Lung (tissue), 12 donors: ENCODE results near the gene SCGB3A2. TPM values are rescaled to one million over a fixed set of nuclear protein-coding genes. Genes with fewer than 3 reads are reported as not detected.

Experiments used
- ATAC-seq: fragments of 200-7000 bp; cut with Tn5 transposase; one replicate; pipeline ENCODE4 v1.9.1; 2020; ENCODE audit warnings: moderate number of reproducible peaks; ENCODE audit not compliant: insufficient read depth, low FRiP score
- DNase-seq, 3 donors: peaks; one replicate each; pipeline ENCODE4 v3.0.0-alpha.2; 2013 to 2017
- H3K27ac ChIP-seq, 2 donors: one replicate each; pipeline ENCODE4 v1.5.1; 2013; ENCODE audit warnings: mild to moderate bottlenecking in 2 of 2, moderate library complexity in 2 of 2, control low read depth in 1 of 2, inconsistent platforms in 1 of 2, low read depth in 1 of 2, low read length in 1 of 2
- H3K27me3 ChIP-seq, 3 donors: one replicate each; pipeline ENCODE4 v1.5.1; 2013; ENCODE audit warnings: low read length in 2 of 3; ENCODE audit not compliant: control insufficient read depth in 3 of 3, insufficient read depth in 3 of 3
- H3K36me3 ChIP-seq, 4 donors: one replicate each; pipeline ENCODE4 v1.5.1; 2013; ENCODE audit warnings: low read length in 4 of 4, mild to moderate bottlenecking in 1 of 4, moderate library complexity in 1 of 4; ENCODE audit not compliant: control insufficient read depth in 4 of 4, insufficient read depth in 4 of 4
- H3K4me1 ChIP-seq, 5 donors: one replicate each; pipeline ENCODE4 v1.5.1; 2013; ENCODE audit warnings: low read length in 5 of 5, mild to moderate bottlenecking in 2 of 5, moderate library complexity in 1 of 5; ENCODE audit not compliant: control insufficient read depth in 5 of 5, insufficient read depth in 5 of 5
- H3K4me3 ChIP-seq: one replicate; pipeline ENCODE4 v1.5.1; 2013; ENCODE audit warnings: mild to moderate bottlenecking, control low read depth, moderate library complexity
- H3K9ac ChIP-seq, 2 donors: one replicate each; pipeline ENCODE4 v1.5.1; 2013; ENCODE audit warnings: low read length in 2 of 2, control low read depth in 1 of 2; ENCODE audit not compliant: insufficient read depth in 1 of 2
- H3K9me3 ChIP-seq, 4 donors: one replicate each; pipeline ENCODE4 v1.5.1; 2013; ENCODE audit warnings: low read length in 3 of 4, mild to moderate bottlenecking in 1 of 4, moderate library complexity in 1 of 4; ENCODE audit not compliant: control insufficient read depth in 4 of 4, insufficient read depth in 3 of 4
- CTCF ChIP-seq: IDR thresholded peaks from 2 replicates; pipeline ENCODE4 v1.5.1; 2012; ENCODE audit warnings: mild to moderate bottlenecking; ENCODE audit errors: control extremely low read depth, extremely low read depth
- WGBS, 2 donors: extraction: QIAGEN DNeasy Blood & Tissue Kit; methylation state at CpG; one replicate each; pipeline ENCODE4 v1.1.7; 2013; 5-methylcytosine and 5-hydroxymethylcytosine counted together
- polyA plus RNA-seq, 2 donors: library from polyadenylated mRNA; stranded (reverse); fragments of 200-250 nt; gene quantifications; one replicate each; pipeline ENCODE4 v1.2.1, GENCODE V29; 2013
- total RNA-seq, 2 donors: library from RNA; depleted of rRNA in 1 of 2; stranded (reverse); fragments of >200 nt in 1 of 2; gene quantifications; one replicate each; pipeline ENCODE4 v1.2.1, GENCODE V29; 2014 to 2021
- donor health status: control.
- donor health status: control.
- donor health status: Bipolar disorder and iron deficiency.
- donor health status: healthy.
- donor health status: DM: yes; HTN: yes; CAD: no.

SCGB3A2 gene
- total and polyA plus RNA-seq, 4 donors = 305 to 4,264 (median 1,823) TPM

- H3K27me3 ChIP-seq = no peaks in the 10 kb centered on the region
- H3K4me1 ChIP-seq = peaks cover 0 to 8% (median 0%) of the 10 kb centered on the region in 5 donors
- H3K9me3 ChIP-seq = no peaks in the 10 kb centered on the region
- no peak overlapping the region for H3K9ac ChIP-seq
- no peak overlapping the region for H3K4me3 ChIP-seq
- TF ChIP-seq CTCF = no peak
- WGBS, 2 donors = 73 to 74% methylated on average over 6 of the region's 6 CpGs
- no peak for DNase-seq
- no peaks in the 10 kb centered on the region for H3K36me3 ChIP-seq
- H3K27ac ChIP-seq = peak overlapping the region in 1 of 2 donors; percentile 53
- ATAC-seq = no peak
Measured at GRCh38 chr5:147911427-147911826, 32.9 kb downstream of the SCGB3A2 start.

GRCh38 chr5:147912011-147912410 is 33.5 kb downstream of the SCGB3A2 start:
- no peaks in the 10 kb centered on the region for H3K27me3 ChIP-seq
- no peaks in the 10 kb centered on the region for H3K36me3 ChIP-seq
- no peak overlapping the region for H3K9ac ChIP-seq
- no peak for TF ChIP-seq CTCF
- no peak for ATAC-seq
- DNase-seq = no peak
- WGBS, 2 donors = 23 to 43% methylated on average over 1 of the region's 1 CpG
- no peak overlapping the region for H3K4me3 ChIP-seq
- no peaks in the 10 kb centered on the region for H3K9me3 ChIP-seq
- H3K27ac ChIP-seq = peak overlapping the region in 1 of 2 donors; percentile 12
- peaks cover 0 to 8% (median 0%) of the 10 kb centered on the region in 5 donors for H3K4me1 ChIP-seq

GRCh38 chr5:147913786-147914185 is 35.3 kb downstream of the SCGB3A2 start:
- ATAC-seq (no peak), DNase-seq (no peak)
- Histone ChIP-seq H3K9me3 (no peaks in the 10 kb centered on the region), H3K27ac (no peak overlapping the region), H3K4me3 (no peak overlapping the region), H3K4me1 (peaks cover 0 to 8% (median 0%) of the 10 kb centered on the region in 5 donors), H3K36me3 (no peaks in the 10 kb centered on the region), H3K9ac (no peak overlapping the region), H3K27me3 (no peaks in the 10 kb centered on the region)
- WGBS, 2 donors = 75 to 86% methylated on average over 3 of the region's 3 CpGs
- TF ChIP-seq CTCF = no peak

DNA sequence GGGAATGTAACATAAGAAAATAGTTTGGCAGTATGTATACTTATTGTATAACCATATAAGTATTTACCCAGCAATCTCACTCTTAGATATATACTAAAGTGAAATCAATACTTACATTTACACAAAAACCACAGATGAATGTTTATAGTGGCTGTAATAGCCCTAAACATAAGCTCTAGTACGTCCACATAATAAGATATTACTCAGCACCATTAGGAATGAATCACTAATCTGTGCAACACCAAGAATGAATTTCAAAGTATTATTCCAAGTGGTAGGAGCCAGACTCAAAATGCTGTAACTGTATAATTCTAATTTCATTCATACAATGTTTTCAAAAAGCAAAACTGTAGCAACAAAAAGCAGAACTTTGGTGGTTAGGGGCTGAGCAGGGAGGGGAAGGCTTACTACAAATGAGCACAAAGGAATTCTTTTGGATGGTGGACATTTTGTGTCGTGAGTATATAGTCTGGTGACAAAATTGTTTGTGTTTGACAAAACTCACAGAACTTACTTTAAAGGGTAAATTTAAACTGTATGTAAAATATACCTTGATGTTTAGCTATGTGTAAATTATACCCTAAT is 39.7 kb downstream of the SCGB3A2 start:
- WGBS, 2 donors = 23 to 48% methylated on average over 2 of the region's 2 CpGs
- TF ChIP-seq CTCF = no peak
- no peak for DNase-seq
- no peaks in the 10 kb centered on the region for H3K4me1 ChIP-seq
- H3K27me3 ChIP-seq = no peaks in the 10 kb centered on the region
- no peak overlapping the region for H3K4me3 ChIP-seq
- no peak overlapping the region for H3K9ac ChIP-seq
- ATAC-seq = no peak
- H3K27ac ChIP-seq = no peak overlapping the region
- no peaks in the 10 kb centered on the region for H3K36me3 ChIP-seq
- H3K9me3 ChIP-seq = no peaks in the 10 kb centered on the region
